Astrocyte of the spinal cord (primary cell): ENCODE results near the gene EZR.

ENCODE experiments used
- DNase-seq: peaks from one replicate; pipeline ENCODE4 v3.0.0; 2011; ENCODE audit warnings: low read depth, low spot score
- H3K4me3 ChIP-seq: 2 replicates; pipeline ENCODE4 v1.5.1; 2011; ENCODE audit warnings: low read depth, mild to moderate bottlenecking, low read length, moderate library complexity
- CTCF ChIP-seq: IDR thresholded peaks from 2 replicates; pipeline ENCODE4 v1.5.1; 2012; ENCODE audit warnings: low read depth, mild to moderate bottlenecking, low read length, inconsistent platforms
- in situ Hi-C: cut with HindIII; loops from 2 replicates; pipeline ENCODE4 v1.10.0; 2017; ENCODE audit warnings: low sequenced_read_pairs

Gene EZR

DNA sequence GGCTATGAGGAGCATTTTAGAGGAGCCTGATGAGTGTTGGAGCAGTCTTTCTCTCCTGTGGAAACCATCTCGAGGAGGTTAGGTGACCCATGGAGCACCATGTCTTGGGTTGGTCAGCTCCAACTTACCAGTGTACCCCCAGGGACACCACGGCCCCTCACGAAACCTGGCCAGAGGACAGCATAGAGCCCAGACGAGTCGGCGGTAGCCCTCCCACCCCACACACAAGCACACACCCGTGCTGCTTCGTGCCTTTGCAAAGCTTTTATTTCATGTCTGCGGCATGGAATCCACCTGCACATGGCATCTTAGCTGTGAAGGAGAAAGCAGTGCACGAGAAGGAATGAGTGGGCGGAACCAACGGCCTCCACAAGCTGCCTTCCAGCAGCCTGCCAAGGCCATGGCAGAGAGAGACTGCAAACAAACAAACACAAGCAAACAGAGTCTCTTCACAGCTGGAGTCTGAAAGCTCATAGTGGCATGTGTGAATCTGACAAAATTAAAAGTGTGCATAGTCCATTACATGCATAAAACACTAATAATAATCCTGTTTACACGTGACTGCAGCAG lies 53.6 kb downstream of the EZR start:
- in situ Hi-C loops = no loop called here
- no peak for TF ChIP-seq CTCF
- H3K4me3 ChIP-seq = no peak overlapping the region
- no peak for DNase-seq

GRCh38 chr6:158764926-158765325 lies 54.2 kb downstream of the EZR start:
- no peak for TF ChIP-seq CTCF
- in situ Hi-C loops = no loop called here
- no peak overlapping the region for H3K4me3 ChIP-seq
- no peak for DNase-seq

DNA sequence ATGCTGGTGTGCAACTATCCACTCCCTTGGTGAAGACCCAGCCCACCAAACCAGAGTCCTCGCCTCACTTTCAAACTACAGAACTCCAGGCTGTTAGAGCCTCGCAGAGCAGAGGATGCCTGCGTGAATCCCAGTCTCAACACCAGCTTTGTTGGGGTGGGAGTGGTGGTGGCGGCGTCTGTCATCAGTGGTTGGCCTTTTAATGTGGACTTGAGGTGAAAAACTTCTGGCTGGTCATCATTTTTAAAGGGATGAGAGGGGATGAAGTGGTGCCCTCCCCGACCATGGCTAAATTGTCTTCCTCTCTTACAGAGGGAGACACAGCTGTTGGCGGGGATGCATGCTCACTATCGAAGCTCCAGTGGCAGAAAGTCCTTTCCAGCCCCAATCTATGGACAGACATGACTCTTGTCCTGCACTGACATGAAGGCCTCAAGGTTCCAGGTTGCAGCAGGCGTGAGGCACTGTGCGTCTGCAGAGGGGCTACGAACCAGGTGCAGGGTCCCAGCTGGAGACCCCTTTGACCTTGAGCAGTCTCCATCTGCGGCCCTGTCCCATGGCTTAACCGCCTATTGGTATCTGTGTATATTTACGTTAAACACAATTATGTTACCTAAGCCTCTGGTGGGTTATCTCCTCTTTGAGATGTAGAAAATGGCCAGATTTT lies 54.9 kb downstream of the EZR start:
- no peak for DNase-seq
- no peak overlapping the region for H3K4me3 ChIP-seq
- in situ Hi-C loops = no loop called here
- TF ChIP-seq CTCF = no peak

- no peak for TF ChIP-seq CTCF
- DNase-seq = no peak
- in situ Hi-C loops = no loop called here
These were observed 55.6 kb downstream of the EZR start for GRCh38 chr6:158763434-158764182.

DNA sequence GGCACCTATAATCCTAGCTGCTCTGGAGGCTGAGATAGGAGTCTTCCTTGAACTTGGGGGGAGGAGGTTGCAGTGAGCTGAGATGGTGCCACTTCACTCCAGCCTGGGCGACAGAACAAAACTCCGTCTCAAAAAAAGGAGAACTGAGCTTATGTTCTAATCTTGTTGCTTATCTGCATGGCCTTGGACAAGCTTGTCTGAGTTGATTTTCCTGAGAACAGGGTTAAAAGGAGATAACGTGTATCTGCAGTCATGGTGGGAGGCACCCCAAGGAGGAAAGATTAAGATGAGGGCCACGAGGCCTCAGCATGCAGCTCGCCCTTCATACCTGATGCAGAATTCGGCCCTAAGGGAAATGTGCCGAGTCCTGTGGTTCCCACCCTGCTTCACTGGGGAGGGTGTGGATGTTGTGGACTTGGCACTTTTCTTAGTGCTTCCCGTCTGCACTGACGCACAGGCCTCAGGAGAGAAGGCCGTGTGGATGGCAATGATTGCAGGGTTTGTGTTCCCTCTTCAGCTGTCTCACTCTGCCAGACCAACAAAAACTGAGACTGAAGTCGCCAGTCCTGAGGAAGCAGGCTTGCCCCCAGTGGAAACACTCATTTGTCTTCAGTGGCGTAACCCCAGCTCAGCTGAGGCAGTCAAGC lies 56.3 kb downstream of the EZR start:
- no peak overlapping the region for H3K4me3 ChIP-seq
- DNase-seq = no peak
- no peak for TF ChIP-seq CTCF
- in situ Hi-C loops = no loop called here

More at GRCh38 chr6:158763434-158764182, 55.6 kb downstream of the EZR start:
- H3K4me3 ChIP-seq = no peak overlapping the region

DNA sequence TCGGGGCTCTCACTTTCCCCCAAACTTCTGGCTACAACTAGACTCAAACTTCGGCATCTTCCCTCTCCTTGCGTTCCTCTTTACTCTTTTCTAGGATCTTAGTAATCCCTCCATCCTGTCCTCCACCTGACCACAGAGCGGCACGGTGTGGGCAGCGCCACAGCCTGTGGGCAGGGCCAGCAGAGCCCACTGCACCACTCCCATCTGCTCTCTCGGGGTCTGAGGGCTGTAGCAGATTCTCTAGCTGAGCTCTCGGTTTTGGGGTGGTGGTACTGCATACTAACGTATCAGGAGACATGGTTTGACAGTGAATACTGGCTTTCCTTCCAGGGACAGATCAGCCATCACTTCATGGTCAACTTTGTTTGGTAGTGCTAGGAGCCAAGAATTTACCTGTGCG lies 57.4 kb downstream of the EZR start:
- no peak overlapping the region for H3K4me3 ChIP-seq
- in situ Hi-C loops = no loop called here
- TF ChIP-seq CTCF = no peak
- DNase-seq = no peak
